ENCODE results near the gene TCF4.

- no peak for TF ChIP-seq POLR2A (IDR thresholded peaks at IDR 0.05)
- TF ChIP-seq POLR2AphosphoS5 (IDR thresholded peaks at IDR 0.05) = no peak
Measured at GRCh38 chr18:55253814-55254213, 334.2 kb downstream of the TCF4 start.

Measured in stomach (tissue), 4 donors.